Ovary (tissue), 9 donors: Measurements from ENCODE around the gene SPR. TPM values are rescaled to one million over a fixed set of nuclear protein-coding genes. Genes with fewer than 3 reads are reported as not detected.

Source experiments
- DNase-seq, 5 donors: peaks; one replicate each; pipeline ENCODE4 v3.0.0-alpha.2; 2019 to 2020
- H3K27ac ChIP-seq, 2 donors: fragments of 200-600 bp; one replicate each; pipeline versions ENCODE4 v1.5.1 to v1.8.0; 2019 to 2022
- H3K27me3 ChIP-seq: fragments of 200-600 bp; one replicate; pipeline ENCODE4 v1.8.0; 2022
- H3K36me3 ChIP-seq: fragments of 200-600 bp; sonication (generic); one replicate; pipeline ENCODE4 v1.5.1; 2019
- H3K4me1 ChIP-seq: one replicate; pipeline ENCODE4 v1.8.1; 2013; ENCODE audit warnings: mild to moderate bottlenecking, moderate library complexity; ENCODE audit not compliant: insufficient read depth
- H3K4me3 ChIP-seq: fragments of 200-600 bp; sonication (generic); one replicate; pipeline ENCODE4 v1.5.1; 2017
- H3K9me3 ChIP-seq, 2 donors: fragments of 200-600 bp in 1 of 2; sonication (generic) in 1 of 2; one replicate each; pipeline versions ENCODE4 v1.5.1 to v1.8.1; 2013 to 2019; ENCODE audit warnings: mild to moderate bottlenecking in 1 of 2, moderate library complexity in 1 of 2
- EP300 ChIP-seq: sonication (generic); formaldehyde crosslinking; IDR thresholded peaks from one replicate; pipeline ENCODE4 v1.6.1; 2017; ENCODE audit warnings: antibody characterized with exemption
- POLR2A ChIP-seq: fragments of 450-650 bp; IDR thresholded peaks from one replicate; pipeline ENCODE4 v1.6.1; 2017; ENCODE audit warnings: antibody characterized with exemption, mild to moderate bottlenecking, moderate library complexity
- WGBS, 3 donors: extraction: QIAGEN DNeasy Blood & Tissue Kit in 1 of 3; methylation state at CpG; one replicate each; pipeline versions ENCODE4 v1.1.5 to v1.1.7; 2013 to 2017; 5-methylcytosine and 5-hydroxymethylcytosine counted together
- intact Hi-C, 4 donors: fragments of 100-400 bp; cut with DNase I; formaldehyde crosslinking; loops; one replicate each; pipeline versions ENCODE4 v1.11.0 to v1.15.1; 2022 to 2023
- polyA plus RNA-seq, 2 donors: library from polyadenylated mRNA; stranded (reverse); fragments of 200-250 nt in 1 of 2; fragments of 350-450 nt in 1 of 2; fragmentation: Illumina TruSeq in 1 of 2; extraction: RNeasy Lipid Tissue Mini Kit (QIAGEN cat#74804) in 1 of 2; gene quantifications; one replicate each; pipeline ENCODE4 v1.2.3, GENCODE V29; 2013 to 2014
- total RNA-seq, 7 donors: library from RNA; depleted of rRNA in 2 of 7; stranded (reverse); fragments of >200 nt in 2 of 7; fragmentation: NEBNext Ultra II Directional in 3 of 7; extraction: Animal tissue kit (Norgen Biotek cat#: 25700) in 3 of 7; gene quantifications; one replicate each; pipeline versions ENCODE4 v1.1.0 to v1.2.4, GENCODE V29; 2016 to 2023
- TF ChIP-seq, protein P1 (sequence below), 3 donors: fragments of 450-650 bp in 2 of 3; fragments of 200-600 bp in 1 of 3; IDR thresholded peaks; one replicate each; pipeline versions ENCODE4 v1.5.1 to v1.8.0; 2016 to 2022; ENCODE audit warnings: antibody characterized with exemption in 3 of 3, mild to moderate bottlenecking in 1 of 3
- donor health status: DM: no; HTN: no; CAD: no; lungs with moderate emphysema.
- donor health status: DM: no; HTN: no; CAD: no.
- donor health status: Bipolar disorder and iron deficiency.
- donor health status: DM: yes; HTN: yes; CAD: no.
- donor health status: DM: no; HTN: no; CAD: no.
- donor health status: DM: yes; HTN: yes; CAD: no.

The SPR gene
- total and polyA plus RNA-seq, 9 donors = 9.3 to 36.2 (median 18.5) TPM

DNA sequence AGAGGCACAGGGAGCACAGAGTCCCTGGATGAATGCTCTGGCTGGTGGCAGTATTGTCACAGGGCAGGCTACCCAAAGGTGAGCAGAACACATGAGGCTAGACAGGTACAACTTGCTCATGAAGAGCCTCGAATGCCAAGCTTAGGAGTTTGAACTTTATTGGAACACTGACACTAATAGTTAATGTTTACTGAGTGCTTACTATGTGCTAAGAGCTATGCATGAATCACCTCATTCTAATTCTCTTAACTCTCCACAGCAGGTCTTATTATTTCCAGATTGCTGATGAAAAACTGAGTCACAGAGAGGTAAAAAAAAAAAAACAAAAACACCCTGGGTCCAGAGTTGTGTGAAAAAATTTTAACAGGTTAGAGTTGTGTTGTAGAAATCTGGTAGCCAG is 24.0 kb downstream of the SPR start:
- Histone ChIP-seq H3K27me3 (no peaks in the 10 kb centered on the region), H3K9me3 (peaks cover 0 to 4% of the 10 kb centered on the region in 2 donors), H3K4me1 (peaks cover 3% of the 10 kb centered on the region), H3K4me3 (no peak overlapping the region), H3K36me3 (no peaks in the 10 kb centered on the region), H3K27ac (no peak overlapping the region)
- TF ChIP-seq EP300 (no peak), POLR2A (no peak)
- TF ChIP-seq, protein P1, sequence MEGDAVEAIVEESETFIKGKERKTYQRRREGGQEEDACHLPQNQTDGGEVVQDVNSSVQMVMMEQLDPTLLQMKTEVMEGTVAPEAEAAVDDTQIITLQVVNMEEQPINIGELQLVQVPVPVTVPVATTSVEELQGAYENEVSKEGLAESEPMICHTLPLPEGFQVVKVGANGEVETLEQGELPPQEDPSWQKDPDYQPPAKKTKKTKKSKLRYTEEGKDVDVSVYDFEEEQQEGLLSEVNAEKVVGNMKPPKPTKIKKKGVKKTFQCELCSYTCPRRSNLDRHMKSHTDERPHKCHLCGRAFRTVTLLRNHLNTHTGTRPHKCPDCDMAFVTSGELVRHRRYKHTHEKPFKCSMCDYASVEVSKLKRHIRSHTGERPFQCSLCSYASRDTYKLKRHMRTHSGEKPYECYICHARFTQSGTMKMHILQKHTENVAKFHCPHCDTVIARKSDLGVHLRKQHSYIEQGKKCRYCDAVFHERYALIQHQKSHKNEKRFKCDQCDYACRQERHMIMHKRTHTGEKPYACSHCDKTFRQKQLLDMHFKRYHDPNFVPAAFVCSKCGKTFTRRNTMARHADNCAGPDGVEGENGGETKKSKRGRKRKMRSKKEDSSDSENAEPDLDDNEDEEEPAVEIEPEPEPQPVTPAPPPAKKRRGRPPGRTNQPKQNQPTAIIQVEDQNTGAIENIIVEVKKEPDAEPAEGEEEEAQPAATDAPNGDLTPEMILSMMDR (IDR thresholded peaks at IDR 0.05) = no peak
- no peak for DNase-seq
- intact Hi-C loops = no loop called here
- WGBS, 3 donors = 46 to 74% (median 59%) methylated on average over 1 of the region's 1 CpG

DNA sequence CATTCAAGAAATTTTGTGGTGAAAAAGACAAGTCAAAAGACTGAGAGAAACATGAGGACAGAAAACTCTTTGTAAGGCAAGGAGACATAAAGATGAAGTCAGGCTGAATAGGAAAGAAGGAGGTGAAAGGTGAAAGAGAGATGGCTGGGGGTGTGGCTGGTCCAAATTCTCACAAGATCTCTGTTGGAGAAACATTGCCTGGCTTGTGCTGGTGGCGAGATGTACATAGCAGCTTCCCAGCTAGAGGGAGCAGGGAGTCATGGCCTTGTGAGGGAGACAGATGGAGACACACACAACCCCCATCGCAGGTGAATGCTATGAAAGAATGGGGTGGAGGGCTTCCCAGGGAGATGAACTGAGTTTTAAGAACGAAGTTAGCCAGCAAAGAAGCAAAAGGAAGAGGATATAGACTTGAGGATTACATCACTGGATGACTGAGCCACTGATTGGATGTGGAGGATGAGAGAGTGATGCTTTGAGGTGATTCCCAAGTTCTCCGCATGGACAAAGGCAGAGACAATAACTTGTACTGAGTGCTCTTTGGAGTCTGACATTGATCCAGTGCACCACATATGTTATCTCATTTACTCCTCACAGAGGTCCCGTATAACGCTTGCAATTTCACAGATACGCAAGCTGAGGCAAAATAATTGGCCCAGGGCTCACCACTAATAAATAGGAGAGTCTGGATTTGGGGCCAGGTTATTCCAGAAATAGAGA is 26.4 kb downstream of the SPR start:
- Histone ChIP-seq H3K36me3 (no peaks in the 10 kb centered on the region), H3K27ac (no peak overlapping the region), H3K4me1 (peaks cover 8% of the 10 kb centered on the region), H3K27me3 (no peaks in the 10 kb centered on the region), H3K9me3 (peaks cover 0 to 3% of the 10 kb centered on the region in 2 donors), H3K4me3 (no peak overlapping the region)
- WGBS, 3 donors = 14 to 24% (median 20%) methylated on average over 7 of the region's 7 CpGs
- intact Hi-C loops = no loop called here
- DNase-seq = no peak
- TF ChIP-seq EP300 (no peak), POLR2A (no peak)
- TF ChIP-seq, protein P1 (IDR thresholded peaks at IDR 0.05) = no peak

DNA sequence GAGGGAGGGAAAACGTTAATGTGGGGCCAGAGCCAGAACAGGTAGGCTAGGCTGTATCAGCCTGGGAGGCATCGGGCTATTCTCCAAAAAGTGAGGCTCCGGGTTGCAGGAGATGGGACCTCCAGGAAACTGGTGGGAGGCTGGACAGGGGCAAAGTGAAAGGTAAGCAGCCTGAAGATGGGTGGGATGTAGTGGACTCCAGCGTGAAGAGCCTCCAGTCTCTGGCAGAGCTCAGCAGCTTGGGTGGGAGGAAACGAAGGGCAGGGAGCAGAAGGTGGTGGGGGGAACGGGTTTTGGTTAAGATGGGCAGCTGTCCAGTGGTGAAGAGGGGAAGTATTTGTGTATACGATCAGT is 27.0 kb downstream of the SPR start:
- H3K9me3 ChIP-seq = peaks cover 0 to 3% of the 10 kb centered on the region in 2 donors
- no peak for DNase-seq
- H3K27ac ChIP-seq = no peak overlapping the region
- no peaks in the 10 kb centered on the region for H3K36me3 ChIP-seq
- TF ChIP-seq, protein P1 (IDR thresholded peaks at IDR 0.05) = no peak
- no peak for TF ChIP-seq EP300
- no peak for TF ChIP-seq POLR2A
- no peak overlapping the region for H3K4me3 ChIP-seq
- 8 to 10% (median 9%) methylated on average over 7 of the region's 7 CpGs for whole genome bisulfite sequencing, 3 donors
- H3K27me3 ChIP-seq = no peaks in the 10 kb centered on the region
- intact Hi-C loops = no loop called here
- peaks cover 8% of the 10 kb centered on the region for H3K4me1 ChIP-seq

DNA sequence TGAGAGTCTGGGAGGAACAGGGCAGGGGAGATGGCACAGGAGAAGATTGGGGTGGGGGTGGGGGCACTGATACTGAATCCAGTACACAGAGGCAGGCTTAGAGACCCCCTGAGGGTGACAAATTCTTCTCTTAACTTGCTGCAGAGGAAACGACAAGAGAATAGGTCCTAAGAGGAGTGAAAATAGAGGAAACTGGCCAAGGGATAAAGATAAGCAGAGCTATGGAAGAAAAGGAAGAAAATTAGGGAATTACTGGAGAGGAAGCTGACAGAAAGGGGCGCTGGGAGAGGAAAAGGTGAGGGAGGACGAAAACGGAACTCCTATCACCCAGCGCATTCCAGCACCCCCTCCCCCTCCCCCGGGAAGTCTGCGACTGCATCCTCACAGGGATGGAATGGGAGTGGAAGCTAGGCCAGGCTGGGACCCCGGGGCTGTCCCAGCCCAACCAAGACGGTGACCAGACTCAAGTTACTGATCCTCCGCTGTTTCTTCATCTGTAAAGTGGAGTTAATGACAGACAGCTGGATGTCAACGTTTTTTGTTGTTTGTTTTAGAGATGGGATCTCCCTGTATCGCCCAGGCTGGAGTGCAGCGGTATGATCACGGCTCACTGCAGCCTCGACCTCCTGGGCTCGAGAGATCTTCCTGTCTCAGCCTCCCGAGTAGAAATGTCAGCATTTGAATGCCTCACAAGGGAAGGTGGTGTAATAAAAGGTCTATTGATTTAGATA is 27.5 kb downstream of the SPR start:
- intact Hi-C loops = no loop called here
- 6 to 14% (median 8%) methylated on average over 17 of the region's 17 CpGs for WGBS, 3 donors
- TF ChIP-seq POLR2A (no peak), EP300 (no peak)
- TF ChIP-seq, protein P1 (IDR thresholded peaks at IDR 0.05) = no peak

More for the DNA sequence above, 27.5 kb downstream of the SPR start:
- H3K4me1 ChIP-seq = peaks cover 8% of the 10 kb centered on the region
- H3K27me3 ChIP-seq = no peaks in the 10 kb centered on the region
- H3K9me3 ChIP-seq = peaks cover 0 to 3% of the 10 kb centered on the region in 2 donors
- no peak for DNase-seq
- no peaks in the 10 kb centered on the region for H3K36me3 ChIP-seq
- H3K4me3 ChIP-seq = no peak overlapping the region
- no peak overlapping the region for H3K27ac ChIP-seq
